NCI-H1048 (cell line): ENCODE measurements around the gene SLC45A2.

ENCODE experiments used
- DNase-seq: peaks from one replicate; lab custom pipeline; 2025; lab: John Stamatoyannopoulos, UW

SLC45A2 gene

DNA sequence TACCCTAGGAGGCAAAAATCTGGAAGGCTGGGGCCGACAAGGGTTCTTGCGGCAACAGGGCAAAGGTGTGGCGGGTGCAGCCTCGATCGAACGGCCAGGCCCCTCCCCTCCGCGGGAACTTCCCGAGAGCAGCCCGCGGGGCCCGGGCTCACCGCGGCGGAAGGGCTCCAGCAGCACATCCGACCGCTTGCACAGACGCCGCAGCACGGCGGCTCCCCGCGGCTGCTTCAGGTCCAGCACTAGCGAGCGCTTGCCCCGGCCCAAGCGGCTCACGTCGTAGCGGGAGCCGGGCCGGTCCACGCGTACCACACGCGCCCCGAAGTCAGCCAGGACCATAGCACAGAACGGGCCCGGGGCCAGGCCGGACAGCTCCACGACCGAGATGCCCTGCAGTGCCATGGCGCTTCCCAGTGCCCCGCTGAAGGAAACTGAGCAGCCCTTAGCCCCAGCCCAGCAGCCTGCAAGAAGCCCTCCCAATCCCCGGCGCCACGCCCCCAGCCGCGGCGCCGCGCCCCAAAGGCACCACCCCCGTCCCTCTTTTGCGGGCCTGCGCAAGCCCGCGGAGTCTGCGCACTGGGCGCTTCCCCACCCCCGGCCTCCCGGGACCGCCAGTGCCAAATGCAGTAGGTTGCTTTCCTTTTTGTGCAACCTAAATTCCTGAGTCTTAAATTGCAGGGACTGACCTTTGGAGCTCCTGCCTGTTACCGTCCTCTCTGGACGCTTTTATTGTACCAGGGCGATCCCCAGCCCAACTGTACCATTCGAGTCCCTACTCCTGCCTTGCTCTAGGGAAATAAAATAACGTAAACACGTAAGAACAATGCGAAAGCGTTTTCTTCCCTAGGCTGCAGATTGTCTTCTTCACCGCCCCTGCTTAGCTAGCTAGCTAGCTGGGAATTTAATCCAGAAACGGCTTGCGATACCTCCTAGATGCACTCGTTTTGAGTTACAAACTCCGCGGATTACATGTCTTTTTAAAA is 23.4 kb upstream of the SLC45A2 start, which contains the start of gene AMACR:
Gene AMACR (minus strand): TSS at position 430 of the 980 bp plus-strand sequence. CDS start 31 bp downstream, at position 399.
- peak; percentile 76 for DNase-seq

- DNase-seq: no peak
Observed at GRCh38 chr5:34007201-34007620, 22.7 kb upstream of the SLC45A2 start.

GRCh38 chr5:34005681-34006080 is 21.2 kb upstream of the SLC45A2 start:
- DNase-seq: no peak

DNA sequence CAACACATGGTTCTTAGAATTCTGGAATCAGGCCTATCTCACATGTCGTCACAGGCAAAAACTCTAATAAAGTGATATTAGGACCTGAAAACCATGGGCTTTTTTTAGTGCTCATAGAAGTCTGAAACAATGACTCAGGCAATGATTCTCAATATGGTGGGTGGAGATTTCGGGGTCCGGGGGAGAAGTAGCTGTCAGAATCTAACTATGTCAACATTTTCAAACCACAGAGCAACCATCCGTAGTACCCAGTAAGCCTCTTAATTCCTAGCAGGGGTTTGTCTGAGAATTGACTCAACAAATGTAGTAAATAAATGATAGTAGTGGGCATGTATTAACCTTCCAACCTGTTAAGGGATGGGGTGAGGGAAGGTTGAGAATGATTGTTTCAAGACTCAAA is 20.7 kb upstream of the SLC45A2 start:
- DNase-seq: no peak

DNA sequence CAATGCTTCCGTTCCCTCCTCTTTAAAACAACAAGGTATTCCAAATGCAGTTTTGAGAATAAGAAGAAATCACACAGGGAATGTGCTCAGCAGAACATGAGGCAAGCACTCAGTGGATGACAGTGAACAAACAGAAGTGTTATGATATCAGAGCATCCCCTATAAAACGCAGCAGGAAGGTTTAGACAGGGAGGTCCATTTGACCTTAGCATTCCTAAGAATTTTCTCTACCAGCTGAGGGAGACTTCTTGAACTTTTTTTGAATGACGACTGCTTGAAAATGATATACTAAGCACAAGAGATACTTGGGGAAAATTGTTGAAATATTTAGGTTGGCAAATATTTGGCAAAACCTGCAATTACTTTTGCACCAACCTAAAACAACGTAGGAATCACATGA is 19.4 kb upstream of the SLC45A2 start:
- DNase-seq: no peak

DNA sequence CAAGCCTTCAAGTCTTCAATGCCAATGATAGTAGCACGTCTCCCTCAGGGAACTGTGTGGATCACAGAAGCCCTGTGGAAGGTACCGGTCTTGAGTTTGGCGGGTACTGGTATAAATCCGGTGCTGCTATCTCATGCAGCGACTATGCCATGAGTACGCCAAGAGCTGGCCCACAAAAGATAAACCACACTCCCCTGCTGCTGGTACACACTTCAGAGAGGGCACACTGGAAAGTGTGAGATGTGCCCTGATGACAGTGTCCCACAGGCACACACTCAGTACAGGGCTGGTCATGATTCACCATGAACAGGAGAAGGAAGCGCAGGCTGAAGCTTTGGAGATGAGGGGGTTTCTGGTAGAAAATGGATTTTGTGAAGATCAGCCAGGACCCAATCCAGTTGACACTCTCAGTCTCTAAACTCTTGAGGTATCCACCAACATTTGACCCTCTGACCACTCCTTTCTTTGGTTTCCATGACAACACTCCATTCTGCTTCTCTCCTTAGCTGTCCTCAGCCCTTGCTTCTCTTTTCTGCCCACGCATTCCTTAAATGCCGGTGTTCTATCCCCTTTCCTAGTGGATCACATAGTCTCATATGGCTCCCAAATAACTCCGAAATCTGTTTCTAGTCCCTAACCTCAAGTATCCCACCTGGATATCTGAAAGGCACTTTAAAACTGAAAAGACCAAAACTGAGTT is 18.3 kb upstream of the SLC45A2 start:
- DNase-seq: no peak

DNA sequence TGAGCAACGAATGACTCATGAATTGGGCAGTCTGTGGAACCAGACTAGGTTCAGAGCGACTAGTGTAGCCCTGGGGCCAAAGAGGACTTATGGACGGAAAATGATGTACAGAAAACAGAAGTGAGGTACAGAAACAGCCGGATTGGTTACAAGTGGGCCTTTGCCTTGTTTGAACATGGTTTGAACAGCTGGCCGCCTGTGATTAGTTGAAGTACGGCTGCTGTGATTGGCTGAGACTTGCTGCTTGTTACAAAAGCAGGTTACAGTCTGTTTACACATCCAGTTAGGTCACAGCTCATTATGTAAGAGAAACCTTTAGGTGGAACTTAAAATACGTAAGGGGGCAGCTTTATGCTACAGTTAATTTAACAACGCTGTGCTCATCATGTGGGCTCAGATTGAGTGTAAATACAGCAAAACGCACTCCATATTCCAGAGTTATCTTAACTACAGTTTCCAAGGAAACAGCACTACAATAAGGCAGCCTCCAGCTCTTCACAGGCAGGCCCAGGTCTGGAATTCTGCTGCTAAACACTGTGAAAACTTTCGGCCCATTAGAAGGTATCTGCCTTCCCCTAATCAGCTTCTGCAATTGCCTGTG is 16.8 kb upstream of the SLC45A2 start:
- DNase-seq: no peak

DNA sequence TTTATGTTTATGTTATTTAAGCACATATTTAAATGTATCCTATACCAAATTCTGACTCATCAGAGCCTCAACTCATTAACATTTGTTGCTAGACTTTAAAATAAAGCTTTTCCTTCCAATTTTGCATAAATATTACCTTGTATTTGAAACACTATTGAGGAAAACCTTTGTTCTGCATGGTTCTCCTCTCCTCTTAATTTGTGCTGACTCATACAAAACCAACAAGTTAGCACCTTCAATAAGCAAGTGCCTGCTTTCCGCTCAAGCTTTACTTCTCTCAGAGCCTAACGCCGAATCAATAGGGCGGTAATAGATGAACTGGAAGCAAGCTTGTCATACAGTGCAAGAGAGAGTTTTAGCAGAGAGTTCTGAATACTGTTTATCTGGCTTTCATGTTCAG is 15.5 kb upstream of the SLC45A2 start:
- DNase-seq: no peak

DNA sequence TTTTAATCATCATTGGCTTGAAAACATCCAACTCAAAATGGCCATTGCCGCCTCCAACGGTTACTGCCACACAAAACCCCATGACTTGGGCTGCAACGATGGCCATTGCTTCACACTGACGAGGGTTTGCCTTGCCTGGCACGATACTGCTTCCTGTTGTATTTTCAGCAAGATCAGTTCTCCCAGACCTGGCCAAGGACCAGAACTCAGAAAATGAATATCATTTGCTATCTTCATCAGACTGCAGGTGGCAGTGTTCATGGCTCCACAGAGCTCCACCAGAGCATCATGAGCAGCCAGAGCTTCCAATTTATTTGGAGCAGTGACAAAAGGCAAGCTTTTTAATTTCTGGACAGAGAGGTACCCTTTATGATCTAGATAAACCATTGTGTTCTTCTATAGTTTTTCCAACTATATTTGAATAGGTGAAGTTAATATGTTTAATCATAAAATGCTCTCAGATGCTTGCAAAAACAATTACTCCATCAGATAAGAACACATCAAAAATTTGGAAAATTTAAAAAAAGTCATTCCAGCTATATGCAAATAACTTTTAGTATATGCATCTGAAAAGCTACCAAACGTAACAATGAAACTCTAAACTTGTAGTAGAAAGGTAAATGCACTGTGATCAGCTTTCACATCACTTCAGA is 13.0 kb upstream of the SLC45A2 start:
- DNase-seq: no peak

GRCh38 chr5:33995865-33996264 is 11.4 kb upstream of the SLC45A2 start:
- DNase-seq: no peak

DNA sequence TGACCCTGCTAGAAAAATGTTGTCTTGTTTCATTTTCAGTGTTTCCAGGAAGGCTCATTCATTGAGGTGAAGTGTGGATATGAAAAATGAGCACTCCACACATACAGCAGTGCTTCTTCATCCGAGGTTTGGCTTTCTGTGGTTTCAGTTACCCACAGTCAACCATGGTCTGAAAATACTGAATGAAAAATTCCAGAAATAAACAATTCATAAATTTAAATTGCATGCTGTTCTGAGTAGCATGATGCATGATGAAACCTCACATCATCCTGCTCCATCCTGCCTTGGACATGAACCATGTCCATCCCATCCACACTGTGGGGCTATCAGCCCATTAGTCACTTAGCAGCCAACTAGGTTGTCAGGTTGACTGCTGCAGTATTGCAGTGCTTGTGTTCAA is 10.4 kb upstream of the SLC45A2 start:
- DNase-seq: no peak

GRCh38 chr5:33992864-33993263 is 8.4 kb upstream of the SLC45A2 start:
- DNase-seq: no peak

DNA sequence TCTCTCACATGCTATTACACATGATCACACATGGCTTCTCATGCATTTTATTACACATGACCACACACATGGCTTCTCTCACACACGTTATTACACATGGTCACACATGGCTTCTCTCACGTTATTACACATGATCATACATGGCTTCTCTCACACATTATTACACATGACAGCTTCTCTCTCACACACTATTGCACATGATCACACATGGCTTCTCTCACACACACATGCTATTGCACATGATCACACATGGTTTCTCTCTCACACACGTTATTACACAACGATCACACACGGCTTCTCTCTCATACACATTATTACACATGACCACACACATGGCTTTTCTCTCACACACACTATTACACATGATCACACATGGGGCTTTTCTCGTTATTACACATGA is 954 bp upstream of the SLC45A2 start:
- no peak for DNase-seq

DNA sequence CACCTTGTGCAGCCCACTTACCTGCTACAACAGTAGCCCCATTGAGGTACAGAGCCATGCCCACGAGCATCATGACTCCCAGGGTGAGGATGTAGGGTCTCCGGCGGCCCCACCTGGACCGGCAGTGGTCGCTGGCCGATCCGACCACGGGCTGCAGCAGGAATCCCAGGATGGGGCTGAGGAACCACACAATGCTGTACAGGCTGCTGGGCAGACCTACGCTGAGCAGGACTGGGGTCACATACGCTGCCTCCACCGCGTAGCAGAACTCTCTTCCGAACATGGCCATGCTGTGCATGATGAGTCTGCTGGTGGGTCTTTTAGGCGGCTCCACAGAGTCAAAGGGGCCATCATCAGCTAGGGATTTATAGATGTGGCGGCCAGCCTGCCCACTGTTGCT is 315 bp downstream of the SLC45A2 start:
- no peak for DNase-seq

GRCh38 chr5:33981408-33982162 is 2.9 kb downstream of the SLC45A2 start:
- DNase-seq: no peak

GRCh38 chr5:33980030-33980429 is 4.5 kb downstream of the SLC45A2 start:
- DNase-seq: no peak

DNA sequence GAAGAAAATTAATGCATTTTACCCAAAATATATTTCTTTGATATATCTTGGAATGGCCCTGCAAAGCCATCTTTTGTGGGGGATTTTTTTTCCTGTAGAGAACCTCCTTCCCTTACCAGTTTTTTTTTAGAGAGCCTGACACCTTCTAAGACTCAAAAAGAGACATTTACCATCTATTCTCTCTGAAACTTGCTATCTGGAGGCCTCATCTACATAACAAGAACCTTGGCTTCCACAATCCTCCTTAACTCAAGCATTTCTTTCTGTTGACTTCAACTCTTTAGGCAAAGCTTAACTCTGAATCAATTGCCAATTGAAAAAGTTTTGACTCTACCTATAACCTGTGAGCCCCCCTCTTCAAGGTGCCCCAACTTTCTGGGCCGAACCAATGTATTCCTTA is 6.2 kb downstream of the SLC45A2 start:
- DNase-seq: no peak

GRCh38 chr5:33976307-33976706 is 8.2 kb downstream of the SLC45A2 start:
- no peak for DNase-seq

GRCh38 chr5:33975852-33976251 is 8.6 kb downstream of the SLC45A2 start:
- DNase-seq: no peak

DNA sequence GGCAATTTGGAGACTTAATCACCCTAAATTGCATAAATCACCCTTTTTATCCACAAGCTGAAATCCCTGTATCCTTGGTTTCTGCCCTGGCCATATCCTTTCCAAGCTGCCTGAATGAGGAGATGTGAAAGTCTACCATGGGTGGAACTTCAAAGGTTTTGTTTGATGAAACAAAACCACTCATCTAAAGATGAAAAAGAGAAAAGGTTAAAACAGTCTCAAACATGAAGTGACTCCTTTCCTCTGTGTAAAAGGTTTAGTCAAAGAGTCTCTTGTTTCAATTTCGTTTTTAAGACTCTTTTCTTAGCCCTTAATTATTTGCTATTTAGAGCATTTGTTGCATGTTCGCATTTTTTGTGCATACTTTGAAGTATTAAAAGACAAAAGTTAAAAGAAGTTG is 11.2 kb downstream of the SLC45A2 start:
- DNase-seq: no peak
